HG03135 (cell line): ENCODE results near the gene ALK.

Experiments used
- ATAC-seq: cut with Tn5 transposase; IDR thresholded peaks from one replicate; pipeline ENCODE4 v1.9.1; 2021; ENCODE audit warnings: mild to moderate bottlenecking, moderate library complexity; ENCODE audit not compliant: unreplicated experiment

ALK gene

DNA sequence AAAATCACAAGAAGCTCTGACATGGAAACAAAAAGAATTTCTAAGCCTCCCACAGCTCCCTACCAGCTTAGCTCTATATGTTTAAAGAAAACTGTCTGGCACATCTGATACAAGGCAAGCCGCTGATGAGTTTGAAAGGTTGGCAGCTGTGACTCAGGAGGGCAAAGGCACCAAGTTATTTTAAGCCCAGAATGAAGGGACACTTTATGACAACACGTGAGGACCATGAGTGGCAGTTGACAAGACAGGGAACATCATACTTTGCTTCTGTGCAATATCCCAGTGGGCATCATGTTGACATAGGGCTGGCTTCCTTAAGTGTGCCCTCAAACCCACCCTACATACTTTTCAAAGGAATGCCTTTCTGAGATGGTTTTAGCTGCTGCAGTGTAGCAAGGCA, 533.3 kb downstream of the ALK start:
- ATAC-seq = no peak

DNA sequence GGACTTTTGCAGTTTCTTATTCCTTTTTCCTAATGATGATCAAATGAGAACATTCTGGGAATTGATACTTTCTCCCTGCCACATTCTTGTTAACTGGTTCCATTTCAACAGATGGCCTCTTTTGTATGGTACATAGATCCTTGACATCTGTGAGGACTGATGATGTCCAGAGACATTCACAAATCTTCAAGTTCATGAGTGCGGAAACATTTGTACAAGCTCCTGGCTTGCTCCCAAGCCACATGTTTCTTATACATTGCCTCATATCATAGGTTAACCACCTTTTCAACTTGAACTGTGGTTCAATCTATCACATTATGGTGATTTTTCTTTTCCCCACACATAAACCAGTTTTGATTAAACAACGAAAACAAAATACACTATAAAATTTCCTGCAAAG, 538.9 kb downstream of the ALK start:
- ATAC-seq = no peak

DNA sequence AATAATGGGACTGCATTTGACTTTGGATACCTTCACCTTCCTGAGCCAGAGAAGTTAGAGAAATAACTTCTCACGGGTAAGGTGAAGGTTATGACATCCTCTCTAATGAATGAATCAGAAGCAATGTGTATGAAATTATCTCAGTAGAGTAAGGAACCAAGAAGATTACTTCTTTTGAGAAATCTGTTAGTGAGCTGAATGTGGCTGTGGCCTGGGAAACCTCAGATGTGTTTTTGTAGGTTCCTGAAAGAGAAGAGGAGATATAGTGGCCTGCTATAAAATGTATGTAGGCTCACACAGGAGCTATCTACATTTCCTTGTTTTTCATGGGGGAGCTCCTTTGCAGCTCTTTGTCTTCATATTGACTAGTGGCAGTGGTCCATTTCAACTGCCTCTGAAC, 543.6 kb downstream of the ALK start:
- ATAC-seq = no peak

DNA sequence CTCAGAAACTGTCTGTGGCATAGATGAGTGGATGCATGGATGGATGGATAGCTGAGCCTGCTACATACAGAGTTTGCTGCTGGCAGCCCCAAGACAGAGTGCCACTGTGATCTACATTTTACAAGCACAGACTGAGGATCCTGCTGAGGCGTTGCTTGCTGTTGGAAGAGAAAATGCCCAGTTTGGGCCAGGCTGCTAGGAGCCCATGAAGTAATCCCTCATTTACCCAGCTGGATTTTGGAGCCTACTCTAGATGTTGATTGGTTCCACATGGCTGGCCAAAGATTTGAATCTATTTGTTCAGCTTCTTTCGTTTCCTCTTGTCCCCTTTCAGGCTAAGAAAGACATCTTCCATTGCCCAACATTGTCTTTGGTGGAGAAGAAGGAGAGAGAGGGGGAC, 544.8 kb downstream of the ALK start:
- ATAC-seq = no peak

DNA sequence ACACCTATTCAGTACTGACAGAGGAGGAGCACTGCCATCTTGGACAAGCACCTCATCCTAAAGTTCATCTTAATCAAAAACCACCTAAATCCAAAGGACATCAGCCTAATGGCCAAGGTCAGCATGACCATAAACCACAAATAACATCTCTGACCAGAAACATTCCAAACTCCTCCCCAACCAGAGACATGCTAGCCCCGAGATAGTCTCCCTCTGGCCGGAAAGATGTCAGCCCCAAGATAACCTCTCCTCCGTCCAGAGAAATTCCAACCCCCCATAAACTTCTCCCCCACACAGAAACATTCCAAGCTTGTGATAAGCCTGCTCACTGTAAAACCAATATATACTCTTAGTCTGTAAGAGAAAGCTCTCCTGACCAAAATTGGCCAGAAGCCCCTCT, 545.5 kb downstream of the ALK start:
- ATAC-seq = no peak

DNA sequence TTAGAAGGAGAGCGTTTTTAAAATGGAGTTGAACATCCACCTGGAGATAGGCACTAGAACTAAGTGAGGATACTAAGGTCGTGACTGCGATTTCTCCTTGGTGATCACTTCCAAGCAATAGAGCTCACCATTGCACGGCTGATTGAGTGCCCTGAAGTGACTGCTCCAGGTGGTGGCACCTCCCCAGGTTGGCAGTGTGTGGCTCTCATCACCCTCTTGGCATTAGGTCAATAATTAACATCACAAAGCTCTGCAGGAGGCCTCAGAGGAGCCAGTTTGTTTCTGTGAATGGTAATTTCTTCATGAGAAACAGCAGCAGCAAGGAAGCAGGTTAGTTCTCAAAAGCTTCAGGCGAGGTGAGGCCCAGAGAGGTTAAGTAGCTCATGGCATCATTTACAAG, 546.6 kb downstream of the ALK start:
- no peak for ATAC-seq

DNA sequence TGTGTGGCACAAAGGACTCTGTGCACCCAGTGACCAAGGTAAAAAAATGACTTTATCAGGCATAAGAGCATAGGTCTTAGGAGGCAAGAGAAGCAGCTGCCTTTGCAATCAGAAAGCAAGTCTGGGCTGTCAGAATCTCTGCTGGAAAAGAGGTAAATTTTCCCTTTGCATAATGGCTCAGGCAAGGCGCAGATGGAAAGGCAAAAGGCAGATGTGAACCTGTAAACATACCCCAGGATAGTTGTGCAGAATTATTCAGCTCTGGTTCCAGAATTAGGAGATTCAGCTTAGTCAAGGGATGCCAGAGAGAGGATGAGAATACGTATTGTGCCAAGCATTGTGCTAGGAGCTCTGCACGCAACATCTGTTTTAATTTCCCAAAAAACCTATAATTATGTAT, 547.5 kb downstream of the ALK start:
- ATAC-seq = no peak

DNA sequence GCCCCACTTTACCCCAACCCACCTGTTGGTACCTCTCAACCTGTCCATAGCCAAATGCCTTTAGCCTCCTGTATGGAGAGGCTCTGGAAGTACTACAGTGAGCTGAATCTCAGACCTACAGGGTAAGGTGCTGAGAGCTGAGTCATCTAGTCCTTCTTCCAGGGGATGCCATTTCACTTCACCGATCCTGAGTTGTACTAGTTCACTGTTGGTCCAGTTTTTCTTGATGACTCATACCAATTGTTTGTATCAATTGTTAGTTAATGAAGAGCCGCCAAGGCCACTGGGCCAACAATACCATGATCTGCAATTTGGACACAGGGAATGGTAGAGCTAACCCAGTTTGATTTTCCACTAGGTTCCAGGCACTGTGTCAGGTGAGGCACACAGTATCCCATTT, 549.2 kb downstream of the ALK start:
- no peak for ATAC-seq

DNA sequence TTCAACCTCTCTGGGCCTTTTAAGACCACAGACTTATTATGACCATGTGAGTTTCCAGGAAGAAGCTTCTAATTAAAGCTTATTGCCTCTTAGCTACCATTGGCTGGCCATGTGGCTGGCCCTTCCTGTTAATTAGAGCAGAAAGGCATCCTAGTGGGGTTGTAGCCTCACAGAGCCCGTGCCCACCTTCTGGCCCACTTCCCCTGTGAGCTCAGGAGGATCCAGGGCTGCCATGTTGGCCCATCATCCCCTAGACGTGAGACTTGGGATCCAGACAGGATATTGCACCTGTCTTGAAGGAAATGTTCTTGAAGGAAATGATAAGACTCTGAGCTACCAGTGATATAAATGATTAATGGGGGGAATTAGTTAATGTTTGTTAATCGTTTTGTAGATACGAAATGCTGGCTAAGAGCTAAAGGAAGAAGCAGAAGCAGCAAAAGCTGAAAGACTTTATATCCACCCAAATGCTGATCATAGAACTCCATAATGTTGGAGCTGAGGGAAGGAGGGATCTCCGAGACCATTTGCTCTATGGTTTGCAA, 550.7 kb downstream of the ALK start:
- no peak for ATAC-seq

DNA sequence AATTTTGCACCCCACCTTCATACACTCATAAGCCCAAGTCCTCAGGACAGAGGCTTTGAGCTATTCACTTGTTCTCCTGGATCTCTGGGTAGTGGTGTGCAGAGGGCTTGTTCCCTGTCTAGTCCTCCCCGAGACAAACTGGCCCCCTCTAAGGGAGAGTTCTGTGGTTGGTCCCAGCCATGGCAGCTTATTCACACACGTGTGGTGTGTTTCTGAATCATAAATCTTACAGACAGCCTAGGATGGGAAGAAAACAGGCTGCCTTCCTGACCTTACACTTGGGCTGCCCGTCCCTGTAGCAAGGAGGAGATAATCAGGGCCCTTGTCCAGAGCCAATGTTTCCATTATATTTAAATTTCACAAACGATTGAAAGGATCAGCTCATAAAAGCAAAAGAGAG, 551.2 kb downstream of the ALK start:
- no peak for ATAC-seq

DNA sequence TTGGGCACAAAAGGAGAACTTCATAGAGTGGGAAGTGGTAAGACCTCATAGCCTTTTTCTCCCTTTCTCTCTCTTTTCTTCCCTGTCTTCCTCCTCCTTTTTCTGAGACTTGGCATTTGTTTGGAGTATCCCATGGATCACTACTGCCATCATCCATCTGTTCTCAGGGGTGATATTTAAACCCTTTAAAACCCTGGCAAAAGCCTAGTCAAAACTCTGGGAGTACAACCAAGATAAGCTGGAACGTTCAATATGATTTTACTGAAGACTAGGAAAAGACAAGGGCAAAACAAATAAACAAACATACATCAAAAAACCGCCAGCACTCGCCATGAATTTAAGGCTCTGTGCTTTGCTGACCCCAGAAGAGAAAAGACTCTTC, 552.7 kb downstream of the ALK start:
- no peak for ATAC-seq

DNA sequence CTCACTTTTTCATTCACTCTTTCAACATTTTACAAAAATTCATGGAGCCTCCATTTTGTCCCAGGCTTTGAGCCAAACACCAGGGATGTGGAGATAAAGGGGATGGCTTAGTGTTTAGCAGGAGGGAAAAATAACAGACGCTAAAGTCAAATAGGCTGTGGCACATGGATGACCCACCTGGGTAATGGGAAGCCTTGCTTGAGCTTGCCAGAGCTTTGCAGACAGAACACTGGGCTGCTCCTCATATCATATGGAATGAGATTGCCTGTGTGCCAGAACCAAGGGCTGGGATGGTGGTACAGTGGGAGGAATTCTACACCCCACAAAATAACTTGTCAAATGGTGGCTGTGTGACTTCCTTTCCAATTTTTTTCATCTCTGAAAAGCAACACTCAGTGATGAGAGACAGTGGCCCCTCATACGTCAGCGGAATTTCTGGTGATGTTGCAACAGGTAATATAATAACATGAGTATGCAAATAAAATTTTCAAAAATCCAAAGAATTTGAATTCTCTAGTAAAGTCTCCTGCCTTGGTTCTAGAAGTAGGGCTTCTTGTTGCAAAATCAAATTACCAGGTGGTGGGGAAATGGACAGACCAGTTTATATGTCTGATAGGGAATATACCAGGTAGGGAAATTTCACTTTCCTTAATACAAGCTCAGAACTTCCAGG, 553.3 kb downstream of the ALK start:
- ATAC-seq = no peak

DNA sequence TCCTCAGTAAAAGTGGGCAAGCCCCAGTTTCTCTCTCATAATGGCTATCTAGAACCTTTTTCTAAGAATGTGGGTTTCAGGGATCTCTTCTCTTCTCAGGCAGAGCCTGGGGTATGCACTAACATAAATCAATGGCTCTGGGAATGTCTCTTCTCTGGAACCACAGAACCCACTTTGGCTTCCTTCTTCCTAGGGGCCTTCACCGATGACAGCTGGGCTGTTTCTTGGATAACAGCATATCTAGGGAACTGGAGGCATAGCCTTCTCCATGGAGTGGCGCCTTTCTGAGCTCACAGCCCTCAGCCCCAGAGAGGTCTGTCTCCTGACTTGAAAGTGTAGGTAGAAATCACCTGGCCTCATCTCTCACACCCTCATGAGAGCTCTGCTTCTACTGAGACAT, 558.3 kb downstream of the ALK start:
- ATAC-seq = no peak

DNA sequence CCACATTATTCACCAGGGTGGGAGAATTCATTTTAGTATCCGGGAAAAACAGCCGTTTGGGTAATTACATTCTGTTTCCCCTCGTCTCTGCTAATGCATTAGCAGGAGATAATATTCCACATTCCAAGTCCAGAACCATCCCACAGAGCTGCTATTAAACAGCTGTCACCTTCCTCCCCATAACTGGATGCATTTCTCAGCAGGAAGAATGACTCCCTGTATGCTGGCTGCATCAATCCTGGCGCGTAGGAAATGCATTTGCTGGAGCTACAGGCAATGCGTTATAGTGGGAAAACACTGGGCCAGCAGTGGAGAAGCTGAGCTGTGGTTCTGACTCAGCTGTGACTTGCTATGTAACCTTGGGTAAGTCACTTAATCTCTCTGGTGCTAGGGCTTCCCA, 560.2 kb downstream of the ALK start:
- ATAC-seq = no peak

DNA sequence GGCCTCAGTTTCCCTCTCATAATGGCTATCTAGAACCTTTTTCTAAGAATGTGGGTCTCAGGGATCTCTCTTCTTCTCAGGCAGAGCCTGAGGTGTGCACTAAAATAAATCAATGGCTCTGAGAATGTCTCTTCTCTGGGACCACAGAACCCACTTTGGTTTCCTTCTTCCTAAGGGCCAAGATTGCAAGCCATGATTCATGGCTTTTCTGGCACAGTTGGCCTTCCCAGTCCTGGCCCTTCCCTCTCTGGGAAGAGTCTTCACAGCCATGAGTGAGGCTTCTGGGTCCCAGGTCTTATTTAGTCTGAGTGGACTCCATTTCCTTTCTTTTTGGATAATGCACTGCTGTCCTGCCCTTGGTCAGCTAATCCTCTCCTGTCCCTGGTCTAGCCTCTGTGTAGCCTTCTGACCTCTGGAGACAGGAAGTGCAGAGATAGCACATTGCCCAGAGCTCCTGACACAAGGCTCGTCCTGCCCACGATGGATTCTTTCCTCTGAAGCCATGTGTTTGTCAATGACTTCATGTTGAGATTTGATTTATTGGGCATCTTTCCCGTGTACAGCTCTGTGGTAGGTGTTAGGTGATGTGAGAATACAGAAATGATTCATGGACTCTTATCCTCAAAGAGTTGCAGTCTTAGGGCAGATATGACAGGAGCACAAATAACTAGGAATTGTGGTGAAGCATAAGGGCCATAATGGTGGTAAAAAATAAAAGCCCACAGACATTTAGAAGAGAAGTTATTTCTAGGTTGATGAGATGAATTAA, 561.2 kb downstream of the ALK start:
- no peak for ATAC-seq

DNA sequence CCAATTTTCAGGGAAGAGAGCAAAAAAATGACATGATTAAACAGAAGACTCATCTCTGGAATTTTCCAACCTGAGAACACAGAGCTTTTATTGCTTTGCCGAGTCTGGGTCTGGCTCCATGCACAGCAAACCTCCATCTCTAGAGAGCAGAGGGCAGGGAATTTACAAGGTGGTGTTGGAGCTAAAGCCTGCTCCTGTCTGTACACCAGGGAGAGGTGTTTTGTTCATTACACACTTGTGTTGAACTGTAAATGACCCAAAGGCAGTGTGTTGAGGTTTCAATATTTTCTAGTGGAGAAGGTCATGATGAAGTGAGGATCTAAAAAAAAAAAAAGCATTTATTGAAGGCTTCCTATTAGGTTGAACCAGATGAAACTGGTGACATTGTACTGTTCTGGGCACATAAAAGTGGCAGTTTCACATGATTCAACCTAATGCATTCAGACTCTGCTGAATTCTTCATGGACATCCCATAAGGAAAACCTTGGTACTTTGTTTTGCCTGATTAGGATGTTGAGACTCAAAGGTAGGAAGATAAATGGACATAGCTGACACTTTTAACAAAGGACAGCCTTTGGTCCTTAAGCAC, 567.9 kb downstream of the ALK start:
- no peak for ATAC-seq

DNA sequence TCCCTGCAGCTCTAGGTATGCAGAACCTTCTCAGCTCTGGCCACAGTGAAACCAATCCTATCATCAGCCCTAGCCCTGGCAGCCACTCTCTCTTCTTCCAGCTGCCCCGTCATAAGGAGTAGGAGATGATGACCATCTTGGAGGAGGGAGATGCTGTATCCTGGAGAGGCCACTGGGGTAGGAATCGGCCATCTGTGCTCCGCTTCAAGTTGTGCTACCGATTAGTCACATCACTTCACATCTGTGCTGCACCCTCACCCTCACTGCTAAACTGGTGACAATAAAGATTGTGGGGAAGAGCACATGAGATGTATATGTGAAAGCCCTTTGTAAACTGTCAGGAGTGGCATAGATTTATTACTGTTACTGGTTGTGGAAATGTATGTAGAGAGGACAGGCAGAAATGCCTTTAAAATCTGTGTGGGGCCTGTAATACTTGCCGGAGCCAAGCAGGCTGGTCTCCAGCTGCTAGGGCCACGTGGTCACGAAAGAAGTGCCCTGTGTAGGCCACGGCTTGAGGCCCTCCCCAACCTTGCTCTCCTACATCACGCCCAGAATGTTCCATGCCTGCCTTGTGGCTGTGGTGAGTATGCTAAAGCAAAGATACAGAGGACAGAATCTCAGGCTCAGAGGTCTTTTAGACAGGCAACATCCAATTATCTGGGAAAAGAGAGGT, 569.3 kb downstream of the ALK start:
- ATAC-seq = no peak

DNA sequence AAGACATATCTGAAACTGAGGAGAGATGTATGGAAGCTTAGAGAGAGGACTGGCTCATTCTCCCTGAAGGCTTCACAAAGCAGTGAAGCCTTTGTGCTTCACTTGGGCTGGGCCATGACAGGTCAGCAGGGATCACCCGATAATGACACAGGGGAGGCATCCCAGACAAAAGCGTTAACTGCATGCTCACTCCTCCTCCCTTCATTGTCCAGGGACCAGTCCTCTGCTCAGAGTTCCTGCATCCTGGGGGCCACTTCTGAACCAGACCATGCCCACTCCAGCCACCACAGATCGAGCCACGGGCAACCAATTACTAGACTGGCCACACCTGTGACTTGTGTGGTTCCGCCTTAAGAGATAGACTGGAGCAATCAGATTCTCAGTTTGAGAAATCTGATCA, 570.1 kb downstream of the ALK start:
- no peak for ATAC-seq

DNA sequence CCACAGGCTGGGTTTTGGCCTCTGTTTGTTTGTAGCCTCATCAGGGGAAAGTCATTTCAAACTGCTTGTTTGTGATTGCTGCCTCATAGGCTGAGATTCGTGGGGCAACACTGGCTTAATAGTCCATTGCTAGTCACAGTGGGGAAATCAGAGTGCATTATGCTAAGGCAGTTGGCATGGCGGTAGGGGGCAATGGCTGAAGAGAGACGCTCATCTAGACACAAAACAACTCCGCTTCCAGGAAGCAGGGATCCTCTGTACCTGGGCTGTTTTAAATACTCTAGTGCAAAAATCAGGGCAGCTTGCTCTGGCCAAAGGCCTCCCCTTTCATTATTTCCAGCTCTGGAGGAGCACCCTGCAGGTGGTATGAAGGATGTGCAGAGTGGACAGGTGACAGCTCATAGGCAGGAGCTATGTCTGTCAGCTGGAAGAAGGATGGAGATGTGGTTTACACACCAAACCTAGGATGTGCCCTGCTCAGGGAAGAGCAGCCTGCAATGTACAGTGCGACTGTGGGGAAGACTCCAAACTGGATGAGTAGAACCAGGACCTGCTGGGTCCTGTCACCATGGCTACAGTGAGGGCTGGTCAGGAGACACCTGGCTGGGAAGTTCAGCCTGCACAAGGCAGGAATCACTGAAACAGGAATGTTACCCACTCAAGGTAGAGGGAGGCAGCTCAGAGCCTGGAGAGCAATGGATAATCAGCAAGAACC, 571.9 kb downstream of the ALK start:
- ATAC-seq = no peak

DNA sequence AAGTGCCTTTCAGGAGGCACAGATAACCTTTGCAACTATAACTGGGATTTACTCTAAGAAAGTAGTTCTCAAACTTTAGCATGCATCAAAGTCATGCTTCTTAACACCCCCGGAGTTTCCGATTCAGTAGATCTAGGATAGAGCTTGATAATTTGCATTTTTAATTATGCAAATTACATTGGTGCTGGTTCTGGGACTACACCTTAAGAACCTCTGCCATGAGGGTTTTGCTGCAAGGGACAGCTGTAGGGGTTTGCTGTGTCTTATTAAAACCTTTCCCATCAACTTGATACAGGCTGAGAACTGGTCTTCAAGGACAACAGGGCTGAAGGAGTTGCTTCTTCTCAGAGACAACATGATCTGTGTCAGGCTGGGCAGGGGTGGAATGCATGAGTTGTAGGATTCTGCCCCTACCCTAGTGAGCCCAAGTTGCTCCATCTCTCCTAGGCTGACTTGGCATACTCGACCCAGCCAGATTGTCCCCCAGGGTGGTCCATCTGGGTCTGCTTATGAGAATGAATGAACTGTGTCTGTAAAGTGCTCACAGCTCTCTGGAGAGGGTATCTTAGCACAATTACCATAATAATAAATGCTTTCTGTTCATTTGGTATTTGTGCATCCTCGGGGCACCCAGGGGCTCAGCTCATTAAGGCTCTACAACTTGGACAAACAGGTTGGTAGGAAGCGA, 573.5 kb downstream of the ALK start:
- ATAC-seq = no peak
